ENCODE results near the gene SYT6.
"Not testable (repeated sequence)": the region's sequence is repeated elsewhere in the genome, so short reads cannot be mapped to it uniquely, and the experiment has no call there.

SYT6 gene

GRCh38 chr1:114069762-114070161 is 83.9 kb downstream of the SYT6 start:
- not testable (repeated sequence) for DNase-seq (ENCODE audit: low read depth)

GRCh38 chr1:114068684-114069083 is 85.0 kb downstream of the SYT6 start:
- not testable (repeated sequence) for DNase-seq (ENCODE audit: low read depth)

- not testable (repeated sequence) for DNase-seq (ENCODE audit: low read depth)
Measured at GRCh38 chr1:114065671-114066070, 88.0 kb downstream of the SYT6 start.

- no peak for DNase-seq (ENCODE audit: low read depth)
Measured at GRCh38 chr1:114063544-114063943, 90.1 kb downstream of the SYT6 start.

- no peak for DNase-seq (ENCODE audit: low read depth)
Measured at GRCh38 chr1:114062477-114063099, 91.1 kb downstream of the SYT6 start.

GRCh38 chr1:114061121-114061830 is 92.4 kb downstream of the SYT6 start:
- no peak for DNase-seq (ENCODE audit: low read depth)

GRCh38 chr1:114058236-114058635 is 95.4 kb downstream of the SYT6 start:
- DNase-seq (ENCODE audit: low read depth) = not testable (repeated sequence)

- DNase-seq (ENCODE audit: low read depth) = no peak
Measured at GRCh38 chr1:114054148-114054547, 99.5 kb downstream of the SYT6 start.

GRCh38 chr1:114048232-114048631 is 105.4 kb downstream of the SYT6 start:
- no peak for DNase-seq (ENCODE audit: low read depth)

- DNase-seq (ENCODE audit: low read depth) = no peak
Measured at GRCh38 chr1:114043548-114043947, 110.1 kb downstream of the SYT6 start.

GRCh38 chr1:114043054-114043453 is 110.6 kb downstream of the SYT6 start:
- DNase-seq (ENCODE audit: low read depth) = no peak

GRCh38 chr1:114040273-114041015 is 113.2 kb downstream of the SYT6 start:
- DNase-seq (ENCODE audit: low read depth) = no peak
